ENCODE data around the gene SPACA7.

GRCh38 chr13:112479389-112479788 lies 103.2 kb downstream of the SPACA7 start:
- TF ChIP-seq ZFP3 (CRISPR knock-in tag; IDR thresholded peaks at IDR 0.05) (no peak), SNAI2 (CRISPR knock-in tag; IDR thresholded peaks at IDR 0.05) (no peak), ESRRG (CRISPR knock-in tag; IDR thresholded peaks at IDR 0.05) (no peak), ZNF8 (CRISPR knock-in tag; IDR thresholded peaks at IDR 0.05) (no peak), CREB5 (CRISPR knock-in tag; IDR thresholded peaks at IDR 0.05; ENCODE audit: low read depth) (no peak), ZFP30 (CRISPR knock-in tag; IDR thresholded peaks at IDR 0.05) (no peak), ZC3H10 (CRISPR knock-in tag; IDR thresholded peaks at IDR 0.05) (no peak), RARB (CRISPR knock-in tag; IDR thresholded peaks at IDR 0.05) (no peak), CSRNP3 (CRISPR knock-in tag; IDR thresholded peaks at IDR 0.05) (no peak), ISL1 (CRISPR knock-in tag; IDR thresholded peaks at IDR 0.05) (no peak), CSDC2 (CRISPR knock-in tag; IDR thresholded peaks at IDR 0.05) (no peak), TOX (CRISPR knock-in tag; IDR thresholded peaks at IDR 0.05; ENCODE audit: borderline replicate concordance) (no peak), ZNF70 (CRISPR knock-in tag; IDR thresholded peaks at IDR 0.05) (no peak), TCF4 (CRISPR knock-in tag; IDR thresholded peaks at IDR 0.05; ENCODE audit: borderline replicate concordance) (no peak)

Measured in SK-N-SH treated with all-trans-retinoic acid at 6 μM for 48 hours (cell line).